SU-DHL-6 (cell line): Measurements from ENCODE around the gene LRRN2.

Experiments used
- H2AFZ ChIP-seq: fragments of 200-600 bp; sonication (generic); 2 replicates; pipeline ENCODE4 v1.6.1; 2014; ENCODE audit warnings: low read depth, mild to moderate bottlenecking, moderate library complexity, mixed read lengths, antibody characterized with exemption, low read length; ENCODE audit not compliant: severe bottlenecking
- H3F3A ChIP-seq: fragments of 200-600 bp; shearing (Covaris generic); 2 replicates; pipeline ENCODE4 v1.6.0; 2016; ENCODE audit warnings: antibody characterized with exemption, mild to moderate bottlenecking; ENCODE audit not compliant: insufficient read depth
- H3K27ac ChIP-seq: fragments of 200-600 bp; sonication (generic); 2 replicates; pipeline ENCODE4 v1.5.1; 2016; ENCODE audit warnings: low read depth, mild to moderate bottlenecking, low read length, moderate library complexity, mixed read lengths
- H3K27me3 ChIP-seq: fragments of 200-600 bp; sonication (generic), shearing (Covaris generic); 2 replicates; pipeline ENCODE4 v1.6.0; 2014; ENCODE audit warnings: mild to moderate bottlenecking, low read length
- H3K36me3 ChIP-seq: fragments of 200-600 bp; sonication (generic); 2 replicates; pipeline ENCODE4 v1.6.1; 2014; ENCODE audit warnings: mild to moderate bottlenecking, low read length, mixed read lengths
- H3K4me2 ChIP-seq: fragments of 300-600, 200-600 bp; shearing (Covaris generic), sonication (generic); 2 replicates; pipeline ENCODE4 v1.6.0; 2014; ENCODE audit warnings: low read length, low read depth, mild to moderate bottlenecking; ENCODE audit not compliant: poor library complexity, severe bottlenecking
- H3K4me3 ChIP-seq: fragments of 200-600 bp; sonication (generic); 2 replicates; pipeline ENCODE4 v1.5.1; 2014; ENCODE audit warnings: antibody characterized with exemption, low read length, mild to moderate bottlenecking, mixed read lengths; ENCODE audit not compliant: insufficient read depth, poor library complexity, severe bottlenecking
- H3K79me2 ChIP-seq: fragments of 200-600 bp; sonication (generic); 2 replicates; pipeline ENCODE4 v1.6.1; 2014; ENCODE audit warnings: mild to moderate bottlenecking, low read length, moderate library complexity; ENCODE audit not compliant: insufficient read depth
- H3K9ac ChIP-seq: fragments of 200-600 bp; sonication (generic); 2 replicates; pipeline ENCODE4 v1.7.0; 2014; ENCODE audit warnings: mild to moderate bottlenecking, low read length
- H3K9me2 ChIP-seq: fragments of 200-600 bp; sonication (generic); replicated peaks from 2 replicates; pipeline ENCODE4 v1.6.1; 2014; ENCODE audit warnings: low read length; ENCODE audit not compliant: insufficient read depth
- H3K9me3 ChIP-seq: fragments of 200-600 bp; sonication (generic); 2 replicates; pipeline ENCODE4 v1.6.1; 2014; ENCODE audit warnings: low read length, mixed read lengths; ENCODE audit not compliant: insufficient read depth
- H4K20me1 ChIP-seq: fragments of 200-600 bp; sonication (generic); 2 replicates; pipeline ENCODE4 v1.6.1; 2014; ENCODE audit warnings: low read depth, mild to moderate bottlenecking, antibody characterized with exemption, low read length, moderate library complexity, mixed read lengths
- EZH2phosphoT487 ChIP-seq: fragments of 200-600 bp; sonication (generic), shearing (Covaris generic); conservative IDR thresholded peaks from 2 replicates; pipeline ENCODE4 v1.6.1; 2018; ENCODE audit warnings: mild to moderate bottlenecking, antibody characterized with exemption, low read length, moderate library complexity, mixed read lengths
- TF ChIP-seq, protein P1 (sequence below): fragments of 200-600 bp; sonication (generic); IDR thresholded peaks from one replicate; pipeline ENCODE4 v1.5.1; 2017; ENCODE audit warnings: antibody characterized with exemption, mild to moderate bottlenecking, low read length, moderate library complexity; ENCODE audit not compliant: insufficient read depth, poor library complexity, severe bottlenecking

LRRN2 gene

DNA sequence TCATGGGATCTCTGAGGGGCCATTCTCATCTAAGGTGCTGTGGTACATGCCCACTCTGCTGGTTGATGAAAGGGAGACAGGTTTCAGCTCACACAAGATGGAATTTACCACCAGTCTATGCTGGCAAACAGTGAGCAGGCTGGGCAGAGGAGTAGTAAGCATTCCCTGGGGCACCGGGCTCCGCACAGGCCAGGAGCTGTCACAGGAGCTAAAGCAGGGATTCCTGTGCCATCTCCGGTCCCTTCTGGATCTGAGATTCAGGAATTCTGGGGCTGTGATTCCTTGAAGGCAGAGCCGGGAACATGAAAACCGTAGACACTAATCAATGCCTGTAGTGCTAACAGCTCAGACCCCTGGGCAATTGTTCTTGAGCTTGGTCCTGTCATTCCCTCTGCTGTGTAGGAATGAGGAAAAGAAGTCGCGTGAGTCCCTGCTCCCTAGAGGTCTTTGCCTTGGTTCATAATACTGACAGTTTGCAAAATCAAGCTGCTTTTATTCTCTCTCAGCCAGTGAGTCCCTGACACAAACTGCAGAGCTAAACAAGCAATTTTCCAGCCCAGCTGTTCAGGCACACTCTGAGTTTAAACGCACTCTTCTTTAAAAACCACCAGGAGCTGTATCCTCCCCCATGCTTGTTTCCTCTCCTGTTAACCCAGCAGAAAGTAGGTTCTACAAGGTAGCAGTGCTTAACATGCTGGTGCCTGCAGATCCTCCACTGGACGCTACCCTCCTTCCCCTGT, 116.8 kb downstream of the LRRN2 start:
- Histone ChIP-seq H3K9me2 (no peaks in the 10 kb centered on the region), H3K79me2 (no peaks in the 10 kb centered on the region), H3K36me3 (no peaks in the 10 kb centered on the region), H3K4me2 (no peak overlapping the region), H2AFZ (no peak overlapping the region), H3F3A (peaks cover 10% of the 10 kb centered on the region; the same call in 1 of the 2 replicates), H3K9ac (no peak overlapping the region), H3K27ac (no peak overlapping the region), H4K20me1 (no peaks in the 10 kb centered on the region), H3K9me3 (no peaks in the 10 kb centered on the region), H3K27me3 (no peaks in the 10 kb centered on the region), H3K4me3 (no peak overlapping the region)
- no peak for TF ChIP-seq EZH2phosphoT487
- TF ChIP-seq, protein P1, sequence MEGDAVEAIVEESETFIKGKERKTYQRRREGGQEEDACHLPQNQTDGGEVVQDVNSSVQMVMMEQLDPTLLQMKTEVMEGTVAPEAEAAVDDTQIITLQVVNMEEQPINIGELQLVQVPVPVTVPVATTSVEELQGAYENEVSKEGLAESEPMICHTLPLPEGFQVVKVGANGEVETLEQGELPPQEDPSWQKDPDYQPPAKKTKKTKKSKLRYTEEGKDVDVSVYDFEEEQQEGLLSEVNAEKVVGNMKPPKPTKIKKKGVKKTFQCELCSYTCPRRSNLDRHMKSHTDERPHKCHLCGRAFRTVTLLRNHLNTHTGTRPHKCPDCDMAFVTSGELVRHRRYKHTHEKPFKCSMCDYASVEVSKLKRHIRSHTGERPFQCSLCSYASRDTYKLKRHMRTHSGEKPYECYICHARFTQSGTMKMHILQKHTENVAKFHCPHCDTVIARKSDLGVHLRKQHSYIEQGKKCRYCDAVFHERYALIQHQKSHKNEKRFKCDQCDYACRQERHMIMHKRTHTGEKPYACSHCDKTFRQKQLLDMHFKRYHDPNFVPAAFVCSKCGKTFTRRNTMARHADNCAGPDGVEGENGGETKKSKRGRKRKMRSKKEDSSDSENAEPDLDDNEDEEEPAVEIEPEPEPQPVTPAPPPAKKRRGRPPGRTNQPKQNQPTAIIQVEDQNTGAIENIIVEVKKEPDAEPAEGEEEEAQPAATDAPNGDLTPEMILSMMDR = no peak
